H9 (cell line): Measurements from ENCODE around the gene SEC11A. TPM values are rescaled to one million over a fixed set of nuclear protein-coding genes. Genes with fewer than 3 reads are reported as not detected.
"Not testable (repeated sequence)": the region's sequence is repeated elsewhere in the genome, so short reads cannot be mapped to it uniquely, and the experiment has no call there.

ENCODE experiments used
- DNase-seq: peaks from one replicate; pipeline ENCODE4 v3.0.0-alpha.2; 2017
- H2AFZ ChIP-seq: one replicate; pipeline ENCODE4 v1.6.1; 2013; ENCODE audit warnings: mild to moderate bottlenecking, low read length, control low read depth, moderate library complexity
- H2AK5ac ChIP-seq: 2 replicates; pipeline ENCODE4 v1.6.1; 2013; ENCODE audit warnings: low read length, control low read depth, mixed read lengths; ENCODE audit not compliant: insufficient read length
- H2BK120ac ChIP-seq: one replicate; pipeline ENCODE4 v1.6.1; 2013; ENCODE audit warnings: low read depth, mild to moderate bottlenecking, low read length, control low read depth, inconsistent platforms; ENCODE audit not compliant: poor library complexity, severe bottlenecking
- H2BK12ac ChIP-seq: 2 replicates; pipeline ENCODE4 v1.6.1; 2013; ENCODE audit warnings: low read length, control low read depth, mixed read lengths, low read depth; ENCODE audit not compliant: insufficient read length
- H2BK15ac ChIP-seq: 2 replicates; pipeline ENCODE4 v1.6.1; 2013; ENCODE audit warnings: low read depth, low read length, control low read depth
- H2BK20ac ChIP-seq: one replicate; pipeline ENCODE4 v1.6.1; 2013; ENCODE audit warnings: low read depth, mild to moderate bottlenecking, low read length, control low read depth, inconsistent platforms; ENCODE audit not compliant: poor library complexity, severe bottlenecking
- H2BK5ac ChIP-seq: 2 replicates; pipeline ENCODE4 v1.6.1; 2013; ENCODE audit warnings: low read length, control low read depth, mixed read lengths; ENCODE audit not compliant: insufficient read length
- H3K14ac ChIP-seq: 2 replicates; pipeline ENCODE4 v1.6.1; 2013; ENCODE audit warnings: low read length, control low read depth; ENCODE audit not compliant: insufficient read depth
- H3K18ac ChIP-seq: 2 replicates; pipeline ENCODE4 v1.6.1; 2013; ENCODE audit warnings: low read depth, mild to moderate bottlenecking, mixed read lengths, low read length, control low read depth; ENCODE audit not compliant: insufficient read length
- H3K23ac ChIP-seq: 2 replicates; pipeline ENCODE4 v1.6.1; 2013; ENCODE audit warnings: low read length, control low read depth, mixed read lengths, low read depth; ENCODE audit not compliant: insufficient read length
- H3K23me2 ChIP-seq: 2 replicates; pipeline ENCODE4 v1.6.1; 2013; ENCODE audit warnings: low read depth, mild to moderate bottlenecking, mixed read lengths, low read length, control low read depth; ENCODE audit not compliant: insufficient read length, poor library complexity, severe bottlenecking
- H3K27ac ChIP-seq: 2 replicates; pipeline ENCODE4 v1.5.1; 2013; ENCODE audit warnings: low read length, control low read depth, mixed read lengths, low read depth; ENCODE audit not compliant: insufficient read length
- H3K27me3 ChIP-seq: 2 replicates; pipeline ENCODE4 v1.6.1; 2013; ENCODE audit warnings: low read length, control low read depth, inconsistent platforms; ENCODE audit not compliant: insufficient read depth
- H3K4ac ChIP-seq: 2 replicates; pipeline ENCODE4 v1.6.1; 2013; ENCODE audit warnings: low read depth, mild to moderate bottlenecking, control low read depth, inconsistent platforms, low read length, moderate library complexity
- H3K4me1 ChIP-seq: 2 replicates; pipeline ENCODE4 v1.6.1; 2013; ENCODE audit warnings: low read length, control low read depth, inconsistent platforms; ENCODE audit not compliant: insufficient read depth
- H3K4me2 ChIP-seq: 2 replicates; pipeline ENCODE4 v1.6.1; 2013; ENCODE audit warnings: low read length, control low read depth, mixed read lengths; ENCODE audit not compliant: insufficient read length, insufficient read depth
- H3K56ac ChIP-seq: 2 replicates; pipeline ENCODE4 v1.6.1; 2013; ENCODE audit warnings: low read depth, mild to moderate bottlenecking, mixed read lengths, low read length, control low read depth; ENCODE audit not compliant: insufficient read length
- H3K79me1 ChIP-seq: 2 replicates; pipeline ENCODE4 v1.6.1; 2013; ENCODE audit warnings: low read depth, mild to moderate bottlenecking, moderate library complexity, low read length, control low read depth, inconsistent platforms; ENCODE audit not compliant: insufficient read depth, poor library complexity, severe bottlenecking
- H3K79me2 ChIP-seq: 2 replicates; pipeline ENCODE4 v1.6.1; 2013; ENCODE audit warnings: low read length, control low read depth, inconsistent platforms; ENCODE audit not compliant: insufficient read depth
- H3K9ac ChIP-seq: 2 replicates; pipeline ENCODE4 v1.6.1; 2013; ENCODE audit warnings: low read length, control low read depth, mixed read lengths; ENCODE audit not compliant: insufficient read length; ENCODE audit errors: extremely low read depth
- H3K9me3 ChIP-seq: one replicate; pipeline ENCODE4 v1.6.1; 2013; ENCODE audit warnings: low read depth, low read length, inconsistent platforms; ENCODE audit not compliant: control insufficient read depth
- H3T11ph ChIP-seq: one replicate; pipeline ENCODE4 v1.6.1; 2013; ENCODE audit warnings: mild to moderate bottlenecking, low read length, control low read depth, inconsistent platforms
- H4K20me1 ChIP-seq: one replicate; pipeline ENCODE4 v1.6.1; 2013; ENCODE audit not compliant: control insufficient read depth, insufficient read length, insufficient read depth
- H4K5ac ChIP-seq: 2 replicates; pipeline ENCODE4 v1.6.1; 2013; ENCODE audit warnings: low read depth, mild to moderate bottlenecking, mixed read lengths, low read length, control low read depth; ENCODE audit not compliant: insufficient read length
- H4K8ac ChIP-seq: replicated peaks from 2 replicates; pipeline ENCODE4 v1.6.1; 2013; ENCODE audit warnings: low read length, control low read depth, mixed read lengths, low read depth; ENCODE audit not compliant: insufficient read length
- H4K91ac ChIP-seq: 2 replicates; pipeline ENCODE4 v1.6.1; 2013; ENCODE audit warnings: low read depth, mild to moderate bottlenecking, moderate library complexity, mixed read lengths, low read length, control low read depth; ENCODE audit not compliant: insufficient read length
- H3K27ac Mint-ChIP-seq, 3 experiments: 2 replicates in 2 of 3; 3 replicates in 1 of 3; pipeline ENCODE4 v1.8.0; 2020 to 2021; ENCODE audit warnings: mixed read lengths in 3 of 3, mild to moderate bottlenecking in 1 of 3, moderate library complexity in 1 of 3
- H3K27me3 Mint-ChIP-seq: 2 replicates; pipeline ENCODE4 v1.8.0; 2021; ENCODE audit warnings: low read depth, mild to moderate bottlenecking, moderate library complexity, mixed read lengths
- H3K36me3 Mint-ChIP-seq, 3 experiments: 2 replicates in 2 of 3; 3 replicates in 1 of 3; pipeline ENCODE4 v1.8.0; 2020 to 2021; ENCODE audit warnings: low read depth in 3 of 3, mixed read lengths in 3 of 3; ENCODE audit not compliant: insufficient read depth in 1 of 3
- H3K4me1 Mint-ChIP-seq, 2 experiments: 2 replicates each; pipeline ENCODE4 v1.8.0; 2020; ENCODE audit warnings: mixed read lengths in 2 of 2
- H3K4me3 Mint-ChIP-seq, 2 experiments: 2 replicates in 1 of 2; 3 replicates in 1 of 2; pipeline ENCODE4 v1.8.0; 2020 to 2021; ENCODE audit warnings: mild to moderate bottlenecking in 2 of 2, mixed read lengths in 2 of 2, moderate library complexity in 1 of 2
- H3K9me3 Mint-ChIP-seq, 2 experiments: 2 replicates in 1 of 2; 3 replicates in 1 of 2; pipeline ENCODE4 v1.8.0; 2020; ENCODE audit warnings: mild to moderate bottlenecking in 2 of 2, mixed read lengths in 2 of 2, moderate library complexity in 1 of 2
- WGBS: extraction: QIAGEN DNeasy Blood & Tissue Kit; methylation state at CpG from one replicate; pipeline ENCODE4 v1.1.7; 2013; ENCODE audit warnings: missing lambda C conversion rate, low lambda C conversion rate, mixed read lengths; ENCODE audit not compliant: insufficient read length; ENCODE audit errors: extremely low coverage; 5-methylcytosine and 5-hydroxymethylcytosine counted together
- total RNA-seq: library from RNA; stranded (reverse); gene quantifications from 2 replicates; pipeline ENCODE4 v1.2.1, GENCODE V29; 2021
- TF ChIP-seq, protein P1 (sequence below): fragments of 200-600 bp; sonication (generic); conservative IDR thresholded peaks from 3 replicates; pipeline ENCODE4 v1.8.0; 2021; ENCODE audit warnings: antibody characterized with exemption, mild to moderate bottlenecking

The SEC11A gene
- total RNA-seq, 1 experiment from 2014 or later: 250 TPM

DNA sequence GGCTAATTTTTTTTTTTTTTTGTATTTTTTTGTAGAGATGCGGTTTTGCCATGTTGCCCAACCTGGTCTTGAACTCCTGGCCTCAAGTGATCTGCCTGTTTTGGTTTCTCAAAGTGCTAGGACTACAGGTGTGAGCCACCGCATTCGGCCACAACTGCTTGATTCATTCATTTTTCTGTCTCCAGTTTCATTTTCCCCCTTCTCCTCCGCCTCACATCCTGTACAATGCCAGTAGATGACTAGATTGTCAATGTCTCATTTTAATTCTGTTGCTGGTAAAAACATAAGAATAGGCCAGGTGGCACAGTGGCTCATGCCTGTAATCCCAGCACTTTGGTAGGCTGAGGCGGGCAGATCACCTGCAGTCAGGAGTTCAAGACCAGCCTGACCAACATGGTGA is 20.4 kb upstream of the SEC11A start:
- Histone ChIP-seq H3K27me3 (no peaks in the 10 kb centered on the region), H3K18ac (no peak overlapping the region), H3K23me2 (no peaks in the 10 kb centered on the region), H4K91ac (no peak overlapping the region), H3K27ac (no peak overlapping the region), H3T11ph (no peak overlapping the region), H4K20me1 (no peaks in the 10 kb centered on the region), H3K56ac (no peak overlapping the region), H3K4me1 (peaks cover 4% of the 10 kb centered on the region; the same call in 1 of the 2 replicates), H3K4ac (no peak overlapping the region), H3K9ac (no peak overlapping the region), H2BK20ac (no peak overlapping the region), H2BK15ac (no peak overlapping the region), H2BK5ac (no peak overlapping the region), H2AFZ (no peak overlapping the region), H3K23ac (no peak overlapping the region), H2BK12ac (no peak overlapping the region), H2BK120ac (no peak overlapping the region), H3K14ac (no peak overlapping the region), H3K79me1 (no peaks in the 10 kb centered on the region), H4K8ac (no peak overlapping the region), H4K5ac (no peak overlapping the region), H3K79me2 (no peaks in the 10 kb centered on the region), H2AK5ac (no peak overlapping the region), H3K9me3 (no peaks in the 10 kb centered on the region), H3K4me2 (no peak overlapping the region)
- no peak for DNase-seq
- H3K27me3 Mint-ChIP-seq: no peaks in the 10 kb centered on the region
- H3K9me3 Mint-ChIP-seq: no peaks in the 10 kb centered on the region
- H3K36me3 Mint-ChIP-seq: no peaks in the 10 kb centered on the region
- H3K27ac Mint-ChIP-seq: peak overlapping the region in 2 of 3 experiments; percentile 3 to 26; a peak in 2 of 7 replicates
- no peak overlapping the region for H3K4me3 Mint-ChIP-seq
- WGBS: no CpG with 5 or more reads among the region's 5 CpGs
- TF ChIP-seq, protein P1, sequence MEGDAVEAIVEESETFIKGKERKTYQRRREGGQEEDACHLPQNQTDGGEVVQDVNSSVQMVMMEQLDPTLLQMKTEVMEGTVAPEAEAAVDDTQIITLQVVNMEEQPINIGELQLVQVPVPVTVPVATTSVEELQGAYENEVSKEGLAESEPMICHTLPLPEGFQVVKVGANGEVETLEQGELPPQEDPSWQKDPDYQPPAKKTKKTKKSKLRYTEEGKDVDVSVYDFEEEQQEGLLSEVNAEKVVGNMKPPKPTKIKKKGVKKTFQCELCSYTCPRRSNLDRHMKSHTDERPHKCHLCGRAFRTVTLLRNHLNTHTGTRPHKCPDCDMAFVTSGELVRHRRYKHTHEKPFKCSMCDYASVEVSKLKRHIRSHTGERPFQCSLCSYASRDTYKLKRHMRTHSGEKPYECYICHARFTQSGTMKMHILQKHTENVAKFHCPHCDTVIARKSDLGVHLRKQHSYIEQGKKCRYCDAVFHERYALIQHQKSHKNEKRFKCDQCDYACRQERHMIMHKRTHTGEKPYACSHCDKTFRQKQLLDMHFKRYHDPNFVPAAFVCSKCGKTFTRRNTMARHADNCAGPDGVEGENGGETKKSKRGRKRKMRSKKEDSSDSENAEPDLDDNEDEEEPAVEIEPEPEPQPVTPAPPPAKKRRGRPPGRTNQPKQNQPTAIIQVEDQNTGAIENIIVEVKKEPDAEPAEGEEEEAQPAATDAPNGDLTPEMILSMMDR: no peak
- peaks cover 23 to 24% of the 10 kb centered on the region in 2 experiments for H3K4me1 Mint-ChIP-seq

DNA sequence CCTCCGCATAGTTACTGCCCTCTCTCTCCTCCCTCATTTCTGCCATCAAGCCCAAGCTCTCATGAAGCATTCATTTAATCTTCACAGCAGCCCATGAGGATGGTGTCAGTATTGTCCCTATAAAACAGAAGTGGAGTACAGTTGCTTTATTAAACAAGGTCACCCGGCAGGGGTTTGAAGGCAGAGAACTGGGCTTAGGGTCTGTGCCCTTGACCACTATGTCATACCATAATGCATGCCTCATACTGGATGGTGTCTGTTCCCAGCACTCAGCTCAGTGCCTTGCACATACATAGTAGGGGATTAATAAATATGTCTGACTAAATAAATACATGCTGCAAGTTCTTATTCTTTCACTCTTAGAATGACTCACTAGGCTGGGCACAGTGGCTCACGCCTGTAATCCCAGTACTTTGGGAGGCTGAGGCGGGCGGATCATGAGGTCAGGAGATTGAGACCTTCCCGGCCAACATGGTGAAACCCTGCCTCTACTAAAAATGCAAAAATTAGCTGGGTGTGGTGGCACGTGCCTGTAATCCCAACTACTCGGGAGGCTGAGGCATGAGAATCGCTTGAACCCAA is 19.6 kb upstream of the SEC11A start:
- not testable (repeated sequence) for H4K8ac ChIP-seq

More for the DNA sequence above, 19.6 kb upstream of the SEC11A start:
- not testable (repeated sequence) for H3K4ac ChIP-seq, H3K36me3 Mint-ChIP-seq, H3K56ac ChIP-seq, H4K20me1 ChIP-seq, H3K27ac ChIP-seq, H2BK15ac ChIP-seq, H4K91ac ChIP-seq, H3K9me3 Mint-ChIP-seq, H2AK5ac ChIP-seq, H3K23me2 ChIP-seq, H3K14ac ChIP-seq, H2BK12ac ChIP-seq, H3K9ac ChIP-seq, DNase-seq, H3K4me1 ChIP-seq, H3K27me3 ChIP-seq, H2BK120ac ChIP-seq, H2BK5ac ChIP-seq, H3T11ph ChIP-seq, H3K79me1 ChIP-seq, H3K23ac ChIP-seq, H3K79me2 ChIP-seq, H2BK20ac ChIP-seq, H2AFZ ChIP-seq, H4K5ac ChIP-seq, H3K9me3 ChIP-seq, H3K27me3 Mint-ChIP-seq
- H3K18ac ChIP-seq: peak overlapping the region; percentile 1
- H3K4me2 ChIP-seq: peak overlapping the region; percentile 30
- peak overlapping the region; percentile 90 to 96 (median 91); a peak in 6 of 7 replicates for H3K27ac Mint-ChIP-seq
- H3K4me1 Mint-ChIP-seq: peaks cover 17 to 19% of the 10 kb centered on the region in 2 experiments
- WGBS: no CpG with 5 or more reads among the region's 9 CpGs
- peak overlapping the region; percentile 31 to 69 for H3K4me3 Mint-ChIP-seq
